Neural crest cell (in vitro differentiated cells): ENCODE measurements around the gene RCCD1. TPM values are rescaled to one million over a fixed set of nuclear protein-coding genes. Genes with fewer than 3 reads are reported as not detected.
A peak's percentile ranks its signal among the peaks of the same experiment; 100 is the strongest.

Experiments used
- DNase-seq: peaks from one replicate; pipeline ENCODE4 v3.0.0; 2021; ENCODE audit warnings: low read depth, mixed read lengths, low spot score
- H3K27ac Mint-ChIP-seq: one replicate; pipeline ENCODE4 v1.8.0; 2021; ENCODE audit warnings: mild to moderate bottlenecking, mixed read lengths; ENCODE audit not compliant: unreplicated experiment
- H3K27me3 Mint-ChIP-seq: 2 replicates; pipeline ENCODE4 v1.8.0; 2021; ENCODE audit warnings: low read depth, mild to moderate bottlenecking, mixed read lengths
- H3K36me3 Mint-ChIP-seq: 2 replicates; pipeline ENCODE4 v1.8.0; 2021; ENCODE audit warnings: low read depth, mild to moderate bottlenecking, mixed read lengths
- H3K4me1 Mint-ChIP-seq: 2 replicates; pipeline ENCODE4 v1.8.0; 2021; ENCODE audit warnings: mixed read lengths
- H3K4me3 Mint-ChIP-seq: one replicate; pipeline ENCODE4 v1.8.0; 2021; ENCODE audit warnings: mild to moderate bottlenecking, mixed read lengths
- H3K9me3 Mint-ChIP-seq: 2 replicates; pipeline ENCODE4 v1.8.0; 2021; ENCODE audit warnings: mixed read lengths
- CTCF ChIP-seq: fragments of 200-600 bp; sonication (generic); conservative IDR thresholded peaks from 2 replicates; pipeline ENCODE4 v1.5.0; 2021; ENCODE audit warnings: antibody characterized with exemption, mild to moderate bottlenecking
- total RNA-seq: library from RNA; stranded (reverse); gene quantifications from 2 replicates; pipeline ENCODE4 v1.2.1, GENCODE V29; 2021

RCCD1 gene
- total RNA-seq, 1 donor from 2014 or later: 20.9 TPM

- H3K36me3 Mint-ChIP-seq: peaks cover 11% of the 10 kb centered on the region
- H3K27ac Mint-ChIP-seq: peak overlapping the region; percentile 72
- H3K9me3 Mint-ChIP-seq: no peaks in the 10 kb centered on the region
- H3K27me3 Mint-ChIP-seq: peaks cover 3% of the 10 kb centered on the region
- H3K4me1 Mint-ChIP-seq: peaks cover 23% of the 10 kb centered on the region
- peak; percentile 1 for TF ChIP-seq CTCF
- no peak for DNase-seq
- peak overlapping the region; percentile 88 for H3K4me3 Mint-ChIP-seq
These were observed 1.1 kb downstream of the RCCD1 start for GRCh38 chr15:90955624-90956273.

GRCh38 chr15:90956274-90957030 lies 1.8 kb downstream of the RCCD1 start:
- H3K4me3 Mint-ChIP-seq: peak overlapping the region; percentile 88
- TF ChIP-seq CTCF: peak; percentile 97
- peak; percentile 75 for DNase-seq
- peaks cover 3% of the 10 kb centered on the region for H3K27me3 Mint-ChIP-seq
- peaks cover 23% of the 10 kb centered on the region for H3K4me1 Mint-ChIP-seq
- H3K27ac Mint-ChIP-seq: peak overlapping the region; percentile 72
- H3K9me3 Mint-ChIP-seq: no peaks in the 10 kb centered on the region
- peaks cover 14% of the 10 kb centered on the region for H3K36me3 Mint-ChIP-seq

GRCh38 chr15:90957031-90957790 lies 2.5 kb downstream of the RCCD1 start:
- H3K27ac Mint-ChIP-seq: peak overlapping the region; percentile 46
- H3K4me3 Mint-ChIP-seq: peak overlapping the region; percentile 88
- no peaks in the 10 kb centered on the region for H3K9me3 Mint-ChIP-seq

DNA sequence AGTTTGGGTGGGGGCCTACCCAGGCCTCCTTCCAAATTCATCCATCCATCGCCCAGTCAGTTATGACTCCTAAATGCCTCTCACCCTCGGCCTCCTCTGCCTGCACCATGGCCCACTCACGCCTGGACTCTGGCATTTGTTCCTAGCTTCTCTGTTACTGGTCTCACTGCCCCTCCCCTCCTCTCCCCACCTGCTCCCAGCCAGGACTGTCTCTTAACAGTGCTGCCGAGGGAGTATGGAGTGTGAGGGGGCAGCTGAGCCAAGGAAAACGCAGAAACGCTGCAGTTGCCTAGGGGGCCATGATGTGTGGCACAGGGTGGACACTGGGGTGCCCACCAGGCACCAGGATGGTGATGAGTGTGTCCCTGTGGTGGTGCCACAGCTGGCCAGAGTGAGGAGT lies 3.1 kb downstream of the RCCD1 start:
- Mint-ChIP-seq H3K4me3 (peak overlapping the region; percentile 88), H3K36me3 (peaks cover 14% of the 10 kb centered on the region), H3K9me3 (no peaks in the 10 kb centered on the region), H3K4me1 (peaks cover 23% of the 10 kb centered on the region), H3K27me3 (peaks cover 3% of the 10 kb centered on the region), H3K27ac (peak overlapping the region; percentile 46)
- no peak for TF ChIP-seq CTCF
- DNase-seq: no peak

More at GRCh38 chr15:90957031-90957790, 2.5 kb downstream of the RCCD1 start:
- H3K27me3 Mint-ChIP-seq: peaks cover 3% of the 10 kb centered on the region
- no peak for TF ChIP-seq CTCF
- peak; percentile 40 for DNase-seq
- H3K36me3 Mint-ChIP-seq: peaks cover 16% of the 10 kb centered on the region
- peaks cover 23% of the 10 kb centered on the region for H3K4me1 Mint-ChIP-seq

GRCh38 chr15:90959028-90959595 lies 4.4 kb downstream of the RCCD1 start:
- H3K9me3 Mint-ChIP-seq: no peaks in the 10 kb centered on the region
- H3K36me3 Mint-ChIP-seq: peaks cover 10% of the 10 kb centered on the region
- no peak for TF ChIP-seq CTCF
- H3K27me3 Mint-ChIP-seq: peaks cover 3% of the 10 kb centered on the region
- H3K27ac Mint-ChIP-seq: no peak overlapping the region
- H3K4me3 Mint-ChIP-seq: peak overlapping the region; percentile 62
- peaks cover 23% of the 10 kb centered on the region for H3K4me1 Mint-ChIP-seq
- no peak for DNase-seq
